ENCODE data around the gene ATP2B1.

The ATP2B1 gene

DNA sequence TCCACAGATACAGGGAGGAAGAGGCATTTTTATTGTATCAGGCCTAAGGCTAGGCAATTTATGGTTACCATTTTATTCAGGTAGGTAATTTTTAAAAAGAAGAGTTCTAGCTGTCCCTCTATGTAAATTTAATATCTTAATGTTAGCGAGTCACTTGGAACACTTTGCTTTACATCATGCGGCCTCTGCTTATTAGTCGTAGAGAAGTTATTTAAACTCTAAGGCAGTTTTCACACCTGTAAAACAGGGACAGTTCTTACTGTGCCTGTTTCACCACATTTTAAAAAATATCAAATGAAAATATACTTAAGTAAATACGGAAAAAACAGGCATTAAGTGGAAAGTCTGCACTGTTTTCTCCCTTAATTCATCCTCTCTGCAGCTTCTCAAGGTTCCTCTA is 111.4 kb downstream of the ATP2B1 start:
- peaks cover 5% of the 10 kb centered on the region for H3K36me3 ChIP-seq (ENCODE audit: control insufficient read depth, insufficient read depth, low read length)
- DNase-seq (ENCODE audit: extremely low read depth, insufficient read length), result no peak
- no peaks in the 10 kb centered on the region for H3K27me3 ChIP-seq (replicated peaks; ENCODE audit: control insufficient read depth, insufficient read depth, low read length)
- no peak overlapping the region for H3K4me3 ChIP-seq (replicated peaks; ENCODE audit: low read depth, low read length)
- TF ChIP-seq, protein P1, sequence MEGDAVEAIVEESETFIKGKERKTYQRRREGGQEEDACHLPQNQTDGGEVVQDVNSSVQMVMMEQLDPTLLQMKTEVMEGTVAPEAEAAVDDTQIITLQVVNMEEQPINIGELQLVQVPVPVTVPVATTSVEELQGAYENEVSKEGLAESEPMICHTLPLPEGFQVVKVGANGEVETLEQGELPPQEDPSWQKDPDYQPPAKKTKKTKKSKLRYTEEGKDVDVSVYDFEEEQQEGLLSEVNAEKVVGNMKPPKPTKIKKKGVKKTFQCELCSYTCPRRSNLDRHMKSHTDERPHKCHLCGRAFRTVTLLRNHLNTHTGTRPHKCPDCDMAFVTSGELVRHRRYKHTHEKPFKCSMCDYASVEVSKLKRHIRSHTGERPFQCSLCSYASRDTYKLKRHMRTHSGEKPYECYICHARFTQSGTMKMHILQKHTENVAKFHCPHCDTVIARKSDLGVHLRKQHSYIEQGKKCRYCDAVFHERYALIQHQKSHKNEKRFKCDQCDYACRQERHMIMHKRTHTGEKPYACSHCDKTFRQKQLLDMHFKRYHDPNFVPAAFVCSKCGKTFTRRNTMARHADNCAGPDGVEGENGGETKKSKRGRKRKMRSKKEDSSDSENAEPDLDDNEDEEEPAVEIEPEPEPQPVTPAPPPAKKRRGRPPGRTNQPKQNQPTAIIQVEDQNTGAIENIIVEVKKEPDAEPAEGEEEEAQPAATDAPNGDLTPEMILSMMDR (IDR thresholded peaks at IDR 0.05; ENCODE audit: insufficient read depth, low read length, poor library complexity, severe bottlenecking), result no peak

DNA sequence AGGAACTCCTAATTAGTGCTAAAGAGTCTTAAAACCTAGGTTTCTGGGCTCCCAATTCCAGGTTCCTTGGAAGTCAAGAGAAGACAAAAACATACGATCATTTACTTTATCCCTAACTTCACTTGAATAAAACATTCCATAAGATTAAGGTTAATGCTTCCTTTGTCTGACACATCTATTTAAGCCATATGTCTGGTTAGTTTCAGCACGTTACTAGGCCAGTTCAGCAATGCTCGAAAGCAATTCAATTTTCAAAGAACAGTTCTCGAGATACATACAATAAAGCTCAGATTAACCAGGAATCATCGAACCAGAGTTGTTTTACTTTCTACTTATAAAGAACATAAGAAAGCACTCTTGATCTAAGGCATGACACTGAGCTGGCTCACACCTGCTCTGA is 114.8 kb downstream of the ATP2B1 start:
- H3K4me3 ChIP-seq (replicated peaks; ENCODE audit: low read depth, low read length), result no peak overlapping the region
- TF ChIP-seq, protein P1 (IDR thresholded peaks at IDR 0.05; ENCODE audit: insufficient read depth, low read length, poor library complexity, severe bottlenecking), result no peak
- H3K27me3 ChIP-seq (replicated peaks; ENCODE audit: control insufficient read depth, insufficient read depth, low read length), result no peaks in the 10 kb centered on the region
- H3K36me3 ChIP-seq (ENCODE audit: control insufficient read depth, insufficient read depth, low read length), result peaks cover 7% of the 10 kb centered on the region
- no peak for DNase-seq (ENCODE audit: extremely low read depth, insufficient read length)

DNA sequence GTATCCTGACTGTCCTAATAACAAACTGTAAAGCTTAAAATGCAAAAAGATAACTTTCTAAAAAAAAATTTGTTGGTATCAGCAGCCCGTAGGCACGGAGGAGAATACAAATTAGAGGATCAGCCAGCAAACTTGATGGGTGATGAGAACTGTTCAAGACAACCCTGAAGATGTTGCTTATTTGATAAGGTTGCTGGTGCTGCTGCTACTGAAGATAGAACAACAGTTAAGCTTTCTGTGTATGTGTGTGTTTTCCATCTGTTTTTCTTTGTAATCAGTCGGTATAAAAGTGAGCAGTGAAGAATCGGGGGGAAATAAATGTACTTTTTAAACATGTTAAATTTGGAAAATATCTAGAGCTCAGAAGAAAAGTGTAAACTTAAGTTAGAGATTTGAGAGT is 115.4 kb downstream of the ATP2B1 start:
- Histone ChIP-seq H3K36me3 (ENCODE audit: control insufficient read depth, insufficient read depth, low read length) (peaks cover 4% of the 10 kb centered on the region), H3K4me3 (replicated peaks; ENCODE audit: low read depth, low read length) (no peak overlapping the region), H3K27me3 (replicated peaks; ENCODE audit: control insufficient read depth, insufficient read depth, low read length) (no peaks in the 10 kb centered on the region)
- TF ChIP-seq, protein P1 (IDR thresholded peaks at IDR 0.05; ENCODE audit: insufficient read depth, low read length, poor library complexity, severe bottlenecking), result no peak
- DNase-seq (ENCODE audit: extremely low read depth, insufficient read length), result no peak

DNA sequence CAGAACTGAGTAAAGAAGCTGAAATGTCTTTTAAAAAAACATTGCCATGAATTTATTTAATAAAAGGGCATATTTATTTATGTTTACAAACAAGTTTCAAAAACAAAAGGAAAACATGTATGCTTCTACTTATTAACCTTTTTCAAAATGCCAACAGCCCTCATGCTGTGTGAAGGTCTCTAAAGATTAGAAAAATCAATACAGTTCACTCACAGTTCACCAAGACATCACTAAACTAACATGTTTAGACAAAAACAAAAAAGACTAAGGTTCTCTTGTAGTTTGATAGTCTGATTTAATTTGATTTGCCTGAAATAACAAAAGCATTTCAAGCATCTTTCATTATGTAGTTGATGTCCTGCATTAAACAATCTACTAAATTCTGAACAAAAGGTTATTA is 118.9 kb downstream of the ATP2B1 start:
- peaks cover 4% of the 10 kb centered on the region for H3K36me3 ChIP-seq (ENCODE audit: control insufficient read depth, insufficient read depth, low read length)
- DNase-seq (ENCODE audit: extremely low read depth, insufficient read length), result no peak

DNA sequence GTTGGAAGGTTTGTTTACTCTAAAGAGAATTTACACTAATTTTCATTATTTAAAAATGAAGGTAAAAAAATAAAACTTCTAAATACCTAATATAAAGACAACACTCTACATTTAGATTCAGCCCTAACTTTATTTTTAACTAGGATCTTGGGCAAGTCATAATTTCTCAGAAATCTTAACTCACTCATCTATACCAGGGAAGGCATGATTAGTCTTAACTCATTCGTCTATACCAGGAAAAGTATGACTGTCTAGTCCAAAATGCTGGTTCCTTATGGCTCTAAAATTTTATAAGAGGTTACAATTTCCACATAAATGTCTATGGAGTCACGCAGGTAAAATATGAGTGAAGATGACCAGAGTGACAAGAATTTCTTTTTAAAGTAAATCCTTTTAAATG is 130.1 kb downstream of the ATP2B1 start:
- no peak for DNase-seq (ENCODE audit: extremely low read depth, insufficient read length)
- Histone ChIP-seq H3K4me3 (replicated peaks; ENCODE audit: low read depth, low read length) (no peak overlapping the region), H3K27me3 (replicated peaks; ENCODE audit: control insufficient read depth, insufficient read depth, low read length) (no peaks in the 10 kb centered on the region), H3K36me3 (ENCODE audit: control insufficient read depth, insufficient read depth, low read length) (no peaks in the 10 kb centered on the region)
- TF ChIP-seq, protein P1 (IDR thresholded peaks at IDR 0.05; ENCODE audit: insufficient read depth, low read length, poor library complexity, severe bottlenecking), result no peak

More for the DNA sequence above, 118.9 kb downstream of the ATP2B1 start:
- TF ChIP-seq, protein P1 (IDR thresholded peaks at IDR 0.05; ENCODE audit: insufficient read depth, low read length, poor library complexity, severe bottlenecking), result no peak
- no peaks in the 10 kb centered on the region for H3K27me3 ChIP-seq (replicated peaks; ENCODE audit: control insufficient read depth, insufficient read depth, low read length)
- no peak overlapping the region for H3K4me3 ChIP-seq (replicated peaks; ENCODE audit: low read depth, low read length)

DNA sequence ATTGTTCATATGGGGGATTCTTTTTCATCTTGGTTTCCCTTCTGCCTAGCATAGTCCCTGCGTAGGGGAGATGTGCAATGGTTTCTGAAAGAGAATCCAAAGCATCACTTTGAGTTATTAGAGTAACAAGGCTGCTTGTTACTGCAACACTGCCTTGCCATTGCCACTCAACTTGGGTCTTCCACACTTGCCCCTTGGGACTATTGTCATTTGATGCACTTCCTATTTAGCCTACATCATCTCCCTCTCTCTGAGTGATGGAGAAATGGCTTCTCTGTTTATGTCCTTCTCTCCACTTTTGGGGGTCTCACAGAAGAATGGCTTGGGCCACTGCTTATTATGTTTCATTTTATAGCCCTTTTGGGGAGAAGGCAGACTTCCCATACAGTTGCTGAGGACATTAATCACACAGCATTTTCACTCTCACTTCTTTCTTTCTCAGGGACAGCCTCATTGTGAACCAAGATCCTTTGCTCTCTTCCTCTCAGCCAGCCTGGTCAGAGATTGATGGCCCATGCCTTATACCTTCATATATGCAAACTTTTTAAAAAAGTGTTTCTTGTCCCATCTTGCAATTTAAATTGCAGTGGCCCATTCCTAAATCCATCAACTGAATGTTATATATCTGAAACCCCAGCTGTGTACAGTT is 131.9 kb downstream of the ATP2B1 start:
- Histone ChIP-seq H3K36me3 (ENCODE audit: control insufficient read depth, insufficient read depth, low read length) (no peaks in the 10 kb centered on the region), H3K4me3 (replicated peaks; ENCODE audit: low read depth, low read length) (no peak overlapping the region), H3K27me3 (replicated peaks; ENCODE audit: control insufficient read depth, insufficient read depth, low read length) (no peaks in the 10 kb centered on the region)
- TF ChIP-seq, protein P1 (IDR thresholded peaks at IDR 0.05; ENCODE audit: insufficient read depth, low read length, poor library complexity, severe bottlenecking), result no peak
- DNase-seq (ENCODE audit: extremely low read depth, insufficient read length), result no peak
